Measurements from ENCODE around the gene SHB.

SHB gene

GRCh38 chr9:37984672-37985611 is 84.1 kb downstream of the SHB start:
- DNase-seq = peak; percentile 20

GRCh38 chr9:37984278-37984671 is 84.8 kb downstream of the SHB start:
- DNase-seq = no peak

DNA sequence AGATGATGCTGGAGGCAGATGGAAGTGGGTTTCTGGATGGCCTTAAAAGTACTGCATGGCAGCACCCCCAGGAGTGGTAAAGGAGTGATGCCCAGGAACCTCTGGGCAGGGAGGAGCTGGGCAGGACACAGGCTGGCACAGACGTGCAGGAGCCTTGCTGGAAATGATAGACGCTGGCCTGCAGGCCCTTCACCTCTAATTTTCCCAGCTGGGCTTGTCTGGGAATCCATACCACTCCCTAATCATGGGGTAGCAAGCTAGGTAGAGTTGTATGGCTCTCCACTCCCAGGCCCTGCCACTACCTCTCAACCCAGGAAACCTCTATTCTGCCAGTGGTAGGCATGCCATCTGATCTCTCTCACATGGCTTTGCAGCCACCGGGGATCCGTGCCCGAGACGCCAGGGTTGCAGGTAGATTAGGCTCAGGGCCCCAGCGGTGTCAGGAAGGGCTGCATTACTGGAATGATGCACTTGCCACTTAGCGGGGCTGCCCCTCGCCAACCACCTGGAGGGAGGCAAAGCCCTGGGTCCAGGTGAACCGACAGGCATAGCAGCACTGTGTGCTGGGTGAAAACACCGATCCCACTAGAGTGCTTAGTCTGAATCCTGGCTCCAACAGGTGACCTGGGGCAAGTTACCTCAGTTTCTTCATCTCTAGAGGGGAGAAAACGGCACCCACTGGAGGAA is 85.5 kb downstream of the SHB start:
- no peak for DNase-seq

DNA sequence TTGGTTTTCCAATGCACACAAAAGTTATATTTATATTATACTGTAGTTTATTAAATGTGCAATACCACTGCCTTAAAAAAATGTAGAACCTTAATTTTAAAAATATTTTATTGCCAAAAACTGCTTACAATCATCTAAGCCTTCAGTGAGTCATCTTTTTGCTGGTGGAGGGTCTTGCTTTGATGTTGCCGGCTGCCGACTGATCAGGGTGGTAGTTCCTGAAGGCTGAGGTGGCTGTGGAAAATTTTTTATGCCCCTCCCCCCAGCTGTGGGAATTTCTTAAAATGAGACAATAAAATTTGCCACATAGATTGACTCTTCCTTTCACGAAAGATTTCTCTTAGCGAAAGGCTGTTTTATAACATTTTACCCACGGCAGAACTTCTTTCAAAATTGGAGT is 89.2 kb downstream of the SHB start:
- no peak for DNase-seq

GRCh38 chr9:37978983-37979382 is 90.0 kb downstream of the SHB start:
- DNase-seq = no peak

DNA sequence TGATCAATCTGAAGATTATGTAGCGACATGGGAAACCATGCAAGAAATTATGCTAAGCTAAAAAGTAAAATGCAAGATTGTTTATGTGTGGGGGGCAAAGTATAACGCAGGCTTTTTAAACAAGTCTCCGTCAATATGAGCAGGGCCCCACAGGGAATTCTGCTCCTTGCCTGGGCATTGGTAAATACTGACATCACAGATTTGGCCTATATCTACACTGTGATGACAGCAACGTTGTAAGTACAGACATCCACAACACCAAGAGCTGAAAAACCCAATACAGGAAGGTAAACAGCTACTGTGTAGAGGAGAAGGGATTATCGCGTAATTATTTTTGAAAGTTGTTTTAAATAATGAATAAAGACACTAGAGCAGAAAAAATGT is 90.6 kb downstream of the SHB start:
- DNase-seq = no peak

DNA sequence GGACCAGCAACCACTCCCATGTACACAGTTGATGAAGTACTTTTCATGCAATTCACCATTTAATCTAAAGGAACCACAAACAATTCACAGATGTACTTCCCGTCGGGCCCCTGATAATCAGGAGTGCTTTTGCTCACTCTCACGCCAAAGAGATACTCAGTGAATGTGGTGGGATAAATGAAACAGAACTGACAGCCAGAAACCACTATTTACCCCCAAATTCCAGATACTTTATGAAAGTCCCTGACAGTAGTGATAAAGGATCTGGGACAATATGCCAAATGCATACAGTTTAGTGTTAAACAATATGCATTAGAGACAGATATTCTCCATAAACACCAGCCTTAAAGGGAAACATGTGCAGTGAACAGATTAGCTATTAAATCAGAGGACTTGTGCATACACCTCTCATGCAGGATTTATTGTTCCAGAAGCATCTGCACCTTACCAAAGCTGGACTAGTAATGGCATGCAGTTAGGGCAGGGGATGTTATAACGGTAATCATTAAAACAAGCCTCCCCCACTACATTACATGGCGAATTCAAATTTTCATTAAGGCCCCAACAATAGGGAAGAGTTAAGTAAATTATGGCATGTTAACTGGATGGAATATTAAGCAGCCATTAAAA is 91.1 kb downstream of the SHB start:
- DNase-seq = no peak

- no peak for DNase-seq
Measured at GRCh38 chr9:37976714-37977477, 92.1 kb downstream of the SHB start.

GRCh38 chr9:37975639-37976038 is 93.4 kb downstream of the SHB start:
- no peak for DNase-seq

DNA sequence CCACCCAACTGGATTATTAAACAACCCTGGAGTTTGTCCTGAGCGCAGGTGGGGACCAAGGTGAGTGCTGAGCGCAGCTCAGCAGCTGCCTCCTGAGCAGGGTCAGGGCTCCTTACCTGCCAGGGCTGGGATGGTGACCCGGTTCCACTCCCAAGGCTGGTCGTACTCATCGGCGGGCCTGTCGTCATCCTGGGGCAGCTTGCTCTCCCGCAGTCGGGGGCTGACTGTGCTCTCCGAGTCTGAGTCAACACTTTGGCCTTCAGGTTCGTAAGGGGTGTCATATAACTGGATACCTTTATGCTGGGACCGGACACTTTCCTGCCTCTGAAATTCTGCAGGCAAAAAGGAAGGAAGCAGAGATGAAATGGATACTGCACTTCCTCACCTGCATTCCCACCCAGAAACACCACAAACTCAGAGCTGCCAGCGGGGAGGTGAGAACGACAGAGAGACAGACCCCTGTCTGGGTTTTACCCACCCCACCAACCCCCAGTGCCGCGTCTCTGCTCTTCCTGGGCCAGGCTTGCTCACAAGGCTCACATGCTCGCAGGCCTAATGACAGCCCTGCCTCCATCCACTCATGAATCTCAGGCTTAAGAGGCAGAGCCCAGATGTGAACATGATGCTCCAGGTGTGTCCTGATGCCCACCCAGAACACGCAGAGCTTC is 94.4 kb downstream of the SHB start:
- DNase-seq = no peak

DNA sequence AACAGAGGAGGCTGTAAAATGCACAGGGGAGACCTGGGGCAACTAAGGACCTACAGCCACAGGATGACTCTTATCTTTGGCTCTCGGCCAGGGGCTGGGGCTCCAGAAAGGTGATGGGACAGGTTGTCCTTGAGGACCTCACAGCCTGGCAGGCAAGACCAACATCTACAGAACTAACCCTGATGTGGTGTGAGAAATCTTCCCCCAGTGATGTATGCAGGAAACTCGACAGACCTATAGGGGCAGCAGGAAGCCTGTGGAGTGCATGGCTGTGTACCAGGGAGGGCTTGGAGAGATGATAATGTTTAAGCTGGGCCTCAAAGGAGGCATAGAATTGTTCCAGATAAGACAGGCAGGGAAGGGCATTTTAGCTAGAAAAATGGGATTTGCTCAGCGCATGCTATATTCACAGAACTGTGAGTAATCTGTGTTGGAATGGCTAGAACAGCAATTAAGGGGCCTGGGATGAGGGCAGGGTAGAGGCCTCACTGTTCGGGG is 96.6 kb downstream of the SHB start:
- no peak for DNase-seq

GRCh38 chr9:37971691-37972090 is 97.3 kb downstream of the SHB start:
- no peak for DNase-seq

DNA sequence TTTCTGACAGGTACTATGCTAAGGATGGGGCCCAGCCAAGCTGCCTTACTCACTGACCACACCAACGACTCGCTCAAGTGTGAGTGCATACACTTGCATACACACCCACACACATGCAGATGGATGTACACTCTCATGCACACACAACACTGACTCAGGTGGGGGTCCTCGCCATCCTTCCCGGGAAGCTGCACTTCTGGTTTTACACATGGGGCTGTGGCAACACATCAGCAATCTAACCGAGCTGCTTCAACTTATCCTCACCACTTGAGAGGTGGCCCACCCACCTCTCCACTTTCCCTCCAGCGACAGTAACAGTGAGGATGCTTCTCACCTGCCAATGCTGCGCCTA is 97.9 kb downstream of the SHB start:
- DNase-seq = no peak

- no peak for DNase-seq
Measured at GRCh38 chr9:37970301-37971107, 98.5 kb downstream of the SHB start.

GRCh38 chr9:37969558-37970300 is 99.3 kb downstream of the SHB start:
- no peak for DNase-seq

- no peak for DNase-seq
Measured at GRCh38 chr9:37969130-37969529, 99.9 kb downstream of the SHB start.

GRCh38 chr9:37968228-37968701 is 100.8 kb downstream of the SHB start:
- no peak for DNase-seq

DNA sequence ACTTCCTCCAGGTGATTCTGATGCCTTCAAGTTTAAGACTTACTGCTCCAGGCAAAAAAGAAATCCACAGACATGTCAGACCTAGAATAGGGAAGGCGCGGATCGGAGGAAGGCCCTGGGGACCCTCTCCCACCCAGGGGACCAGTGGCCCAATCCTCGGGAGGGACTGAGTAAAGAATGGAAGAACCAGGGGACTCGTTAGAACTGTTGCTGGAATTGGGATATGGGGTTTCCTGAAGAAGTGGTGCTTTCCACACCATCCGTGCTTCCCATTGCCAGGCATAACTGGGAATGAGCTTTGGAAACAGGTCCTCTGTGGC is 101.3 kb downstream of the SHB start:
- no peak for DNase-seq

- DNase-seq = no peak
Measured at GRCh38 chr9:37967014-37967760, 101.8 kb downstream of the SHB start.

- DNase-seq = no peak
Measured at GRCh38 chr9:37966412-37967013, 102.5 kb downstream of the SHB start.

Measured in RPMI8226 (cell line).